SK-N-SH (cell line): ENCODE data around the gene ANKMY1. TPM values are rescaled to one million over a fixed set of nuclear protein-coding genes. Genes with fewer than 3 reads are reported as not detected.

Source experiments
- CTCF ChIA-PET: fragments of 300-600, 350-600 bp; formaldehyde crosslinking; extraction: SDS; loops from one replicate; lab custom pipeline; 2021; lab: Yijun Ruan, JAX
- POLR2A ChIA-PET: fragments of 350-600 bp; sonication (Branson Sonifier 250); formaldehyde crosslinking; extraction: SDS; loops from one replicate; lab custom pipeline; 2020; ENCODE audit warnings: antibody characterized with exemption, inconsistent platforms; lab: Yijun Ruan, JAX
- DNase-seq: peaks from one replicate; pipeline ENCODE4 v3.0.0; 2012
- H2AFZ ChIP-seq: fragments of 200-600 bp; sonication (generic); 2 replicates; pipeline ENCODE4 v1.8.1; 2016; ENCODE audit warnings: antibody characterized with exemption, mild to moderate bottlenecking, low read depth
- H3F3A ChIP-seq: fragments of 200-600 bp; sonication (generic); replicated peaks from 2 replicates; pipeline ENCODE3; 2016; ENCODE audit warnings: antibody characterized with exemption, mild to moderate bottlenecking; ENCODE audit not compliant: insufficient read depth
- H3K27ac ChIP-seq, 2 experiments: fragments of 200-500 bp in 1 of 2; fragments of 200-600 bp in 1 of 2; sonication (Bioruptor generic) in 1 of 2; sonication (generic), shearing (Covaris generic) in 1 of 2; 2 replicates each; pipeline versions ENCODE4 v1.5.1 to v1.6.1; 2014 to 2016; ENCODE audit warnings: low read depth in 2 of 2, inconsistent platforms in 1 of 2, low read length in 1 of 2, mild to moderate bottlenecking in 1 of 2, mixed read lengths in 1 of 2
- H3K27me3 ChIP-seq: fragments of 200-600 bp; sonication (generic), shearing (Covaris generic); 2 replicates; pipeline ENCODE4 v1.6.1; 2016; ENCODE audit warnings: mixed run types; ENCODE audit not compliant: insufficient read depth
- H3K36me3 ChIP-seq, 2 experiments: fragments of 200-500 bp in 1 of 2; fragments of 200-600 bp in 1 of 2; sonication (Bioruptor generic) in 1 of 2; sonication (generic) in 1 of 2; replicated peaks in 1 of 2; 2 replicates each; pipeline versions ENCODE3 to v1.5.1; 2014 to 2016; ENCODE audit warnings: low read length in 1 of 2, mild to moderate bottlenecking in 1 of 2; ENCODE audit not compliant: insufficient read depth in 2 of 2, control insufficient read depth in 1 of 2
- H3K4me1 ChIP-seq, 2 experiments: fragments of 200-500 bp in 1 of 2; fragments of 200-600 bp in 1 of 2; sonication (Bioruptor generic) in 1 of 2; sonication (generic), shearing (Covaris generic) in 1 of 2; 2 replicates each; pipeline versions ENCODE4 v1.5.1 to v1.6.1; 2014 to 2016; ENCODE audit warnings: low read depth in 1 of 2, low read length in 1 of 2, mixed run types in 1 of 2; ENCODE audit not compliant: insufficient read depth in 2 of 2, control insufficient read depth in 1 of 2
- H3K4me2 ChIP-seq: fragments of 200-600 bp; sonication (generic), shearing (Covaris generic); 2 replicates; pipeline ENCODE4 v1.6.1; 2017; ENCODE audit warnings: mixed run types
- H3K4me3 ChIP-seq, 2 experiments: fragments of 200-500 bp in 1 of 2; fragments of 200-600 bp in 1 of 2; sonication (Bioruptor generic) in 1 of 2; sonication (generic), shearing (Covaris generic) in 1 of 2; 2 replicates each; pipeline versions ENCODE4 v1.5.1 to v1.8.1; 2014 to 2016; ENCODE audit warnings: low read depth in 2 of 2, inconsistent platforms in 1 of 2, low read length in 1 of 2, mild to moderate bottlenecking in 1 of 2, mixed read lengths in 1 of 2, moderate library complexity in 1 of 2
- H3K79me2 ChIP-seq: fragments of 200-600 bp; sonication (generic); 2 replicates; pipeline ENCODE4 v1.8.1; 2017; ENCODE audit warnings: mild to moderate bottlenecking; ENCODE audit not compliant: insufficient read depth
- H3K9ac ChIP-seq: fragments of 200-600 bp; sonication (generic); 2 replicates; pipeline ENCODE4 v1.6.1; 2017; ENCODE audit warnings: mixed run types
- H3K9me2 ChIP-seq: fragments of 200-600 bp; sonication (generic); 2 replicates; pipeline ENCODE4 v1.6.1; 2017; ENCODE audit warnings: mixed run types
- H3K9me3 ChIP-seq: fragments of 200-600 bp; sonication (generic); 2 replicates; pipeline ENCODE4 v1.6.1; 2017; ENCODE audit warnings: mixed run types, mild to moderate bottlenecking, moderate library complexity
- H4K20me1 ChIP-seq: fragments of 200-600 bp; sonication (generic); 2 replicates; pipeline ENCODE4 v1.6.1; 2017; ENCODE audit warnings: mild to moderate bottlenecking, mixed run types; ENCODE audit not compliant: insufficient read depth
- CHD2 ChIP-seq: fragments of 150-350 bp; IDR thresholded peaks from 2 replicates; pipeline ENCODE4 v1.6.1; 2018; ENCODE audit warnings: low read length; ENCODE audit not compliant: partially characterized antibody
- ELF1 ChIP-seq: IDR thresholded peaks from 2 replicates; pipeline ENCODE4 v1.4.0; 2012
- EZH2phosphoT487 ChIP-seq: fragments of 200-600 bp; sonication (generic); IDR thresholded peaks from 2 replicates; pipeline ENCODE4 v1.6.1; 2017; ENCODE audit warnings: low read depth, mixed run types, mild to moderate bottlenecking, antibody characterized with exemption, moderate library complexity, borderline replicate concordance
- FOSL2 ChIP-seq: IDR thresholded peaks from 2 replicates; pipeline ENCODE4 v1.4.0; 2012; ENCODE audit warnings: low read depth, mild to moderate bottlenecking, moderate library complexity, borderline replicate concordance
- FOXJ3 ChIP-seq: sonication (generic); formaldehyde crosslinking; IDR thresholded peaks from 2 replicates; pipeline ENCODE4 v1.5.1; 2020; ENCODE audit warnings: mild to moderate bottlenecking, missing genetic modification reagents
- FOXM1 ChIP-seq: IDR thresholded peaks from 2 replicates; pipeline ENCODE4 v1.4.0; 2012; ENCODE audit warnings: low read depth, mild to moderate bottlenecking
- GATA2 ChIP-seq: sonication (generic); formaldehyde crosslinking; IDR thresholded peaks from 2 replicates; pipeline ENCODE4 v1.5.0; 2020; ENCODE audit warnings: mild to moderate bottlenecking, missing genetic modification reagents
- JUND ChIP-seq: IDR thresholded peaks from 2 replicates; pipeline ENCODE4 v1.4.0; 2012
- MEF2A ChIP-seq: IDR thresholded peaks from 2 replicates; pipeline ENCODE4 v1.4.0; 2012; ENCODE audit warnings: low read depth, borderline replicate concordance
- RXRA ChIP-seq: IDR thresholded peaks from 2 replicates; pipeline ENCODE4 v1.4.0; 2012; ENCODE audit warnings: low read depth, mild to moderate bottlenecking, borderline replicate concordance
- SMC3 ChIP-seq: IDR thresholded peaks from 2 replicates; pipeline ENCODE4 v1.6.1; 2012; ENCODE audit warnings: low read depth, low read length, improper control_type of control experiment
- TAF1 ChIP-seq: IDR thresholded peaks from 2 replicates; pipeline ENCODE4 v1.6.1; 2012; ENCODE audit warnings: low read depth, mild to moderate bottlenecking, low read length, moderate library complexity, borderline replicate concordance
- YY1 ChIP-seq: IDR thresholded peaks from 2 replicates; pipeline ENCODE4 v1.4.0; 2012; ENCODE audit warnings: low read depth, mild to moderate bottlenecking
- WGBS: methylation state at CpG from one replicate; pipeline ENCODE4 v1.1.6; 2017; ENCODE audit warnings: low lambda C conversion rate; 5-methylcytosine and 5-hydroxymethylcytosine counted together
- polyA plus RNA-seq, 3 experiments: library from polyadenylated mRNA; depleted of rRNA; stranded (reverse); fragments of >200 nt; gene quantifications; 2 replicates each; pipeline ENCODE4 v1.2.3, GENCODE V29; 2012
- TF ChIP-seq, protein P1 (sequence below): IDR thresholded peaks from 2 replicates; pipeline ENCODE4 v1.4.0; 2012; ENCODE audit warnings: low read depth
- TF ChIP-seq, protein P2 (sequence below): fragments of 150-350 bp; IDR thresholded peaks from 2 replicates; pipeline ENCODE4 v1.6.1; 2017; ENCODE audit warnings: antibody characterized with exemption, low read length, low read depth, borderline replicate concordance
- TF ChIP-seq, protein P3 (sequence below): fragments of 200-600 bp; sonication (generic); IDR thresholded peaks from 2 replicates; pipeline ENCODE4 v1.6.1; 2017; ENCODE audit warnings: antibody characterized with exemption, mild to moderate bottlenecking, moderate library complexity
- TF ChIP-seq, protein P4 (sequence below): IDR thresholded peaks from 2 replicates; pipeline ENCODE4 v1.4.0; 2012; ENCODE audit warnings: low read depth, borderline replicate concordance
- TF ChIP-seq, protein P5 (sequence below): IDR thresholded peaks from 2 replicates; pipeline ENCODE4; 2012

Gene ANKMY1
- polyA plus RNA-seq, 1 of the 3 experiments (the other 2 are of a cell fraction), result 12.1 TPM

DNA sequence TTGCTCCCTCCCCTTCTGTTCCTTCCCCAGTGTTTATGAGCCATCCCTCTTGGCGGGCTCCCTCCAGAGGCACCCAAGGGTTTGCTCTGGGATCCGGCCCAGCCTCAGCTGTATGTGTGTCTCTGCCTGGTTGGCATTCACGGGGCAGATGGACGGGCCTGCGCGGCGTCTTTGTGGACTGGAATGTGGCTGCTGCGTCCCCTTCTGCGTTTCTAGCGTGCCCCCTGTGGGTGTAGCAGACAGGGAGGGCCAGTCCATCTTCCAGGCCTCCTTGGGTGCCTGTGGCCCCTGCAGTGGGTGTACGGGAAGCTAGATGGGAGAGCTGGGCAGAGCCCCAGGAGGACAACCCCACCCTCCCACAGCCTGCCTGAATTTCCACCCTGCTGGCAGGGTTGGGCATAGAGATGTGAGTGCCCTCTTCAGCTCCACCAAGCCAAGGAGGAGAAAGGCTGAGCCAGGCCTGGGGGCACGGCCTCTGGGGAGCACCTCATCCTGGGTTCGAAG is 106.6 kb downstream of the ANKMY1 start:
- Histone ChIP-seq H3K9ac (no peak overlapping the region), H3K36me3 (no peaks in the 10 kb centered on the region), H3K4me1 (peaks cover 6 to 24% of the 10 kb centered on the region in 2 experiments; a peak in 2 of 4 replicates), H3K9me2 (no peaks in the 10 kb centered on the region)
- TF ChIP-seq JUND (no peak), GATA2 (no peak), TAF1 (no peak), ELF1 (no peak), FOSL2 (no peak), EZH2phosphoT487 (no peak), MEF2A (no peak), FOXJ3 (CRISPR knock-in tag) (no peak), YY1 (no peak), FOXM1 (no peak), CHD2 (no peak), SMC3 (no peak), RXRA (no peak)
- TF ChIP-seq, protein P1, sequence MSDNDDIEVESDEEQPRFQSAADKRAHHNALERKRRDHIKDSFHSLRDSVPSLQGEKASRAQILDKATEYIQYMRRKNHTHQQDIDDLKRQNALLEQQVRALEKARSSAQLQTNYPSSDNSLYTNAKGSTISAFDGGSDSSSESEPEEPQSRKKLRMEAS, result no peak
- TF ChIP-seq, protein P2, sequence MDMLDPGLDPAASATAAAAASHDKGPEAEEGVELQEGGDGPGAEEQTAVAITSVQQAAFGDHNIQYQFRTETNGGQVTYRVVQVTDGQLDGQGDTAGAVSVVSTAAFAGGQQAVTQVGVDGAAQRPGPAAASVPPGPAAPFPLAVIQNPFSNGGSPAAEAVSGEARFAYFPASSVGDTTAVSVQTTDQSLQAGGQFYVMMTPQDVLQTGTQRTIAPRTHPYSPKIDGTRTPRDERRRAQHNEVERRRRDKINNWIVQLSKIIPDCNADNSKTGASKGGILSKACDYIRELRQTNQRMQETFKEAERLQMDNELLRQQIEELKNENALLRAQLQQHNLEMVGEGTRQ, result no peak
- TF ChIP-seq, protein P3, sequence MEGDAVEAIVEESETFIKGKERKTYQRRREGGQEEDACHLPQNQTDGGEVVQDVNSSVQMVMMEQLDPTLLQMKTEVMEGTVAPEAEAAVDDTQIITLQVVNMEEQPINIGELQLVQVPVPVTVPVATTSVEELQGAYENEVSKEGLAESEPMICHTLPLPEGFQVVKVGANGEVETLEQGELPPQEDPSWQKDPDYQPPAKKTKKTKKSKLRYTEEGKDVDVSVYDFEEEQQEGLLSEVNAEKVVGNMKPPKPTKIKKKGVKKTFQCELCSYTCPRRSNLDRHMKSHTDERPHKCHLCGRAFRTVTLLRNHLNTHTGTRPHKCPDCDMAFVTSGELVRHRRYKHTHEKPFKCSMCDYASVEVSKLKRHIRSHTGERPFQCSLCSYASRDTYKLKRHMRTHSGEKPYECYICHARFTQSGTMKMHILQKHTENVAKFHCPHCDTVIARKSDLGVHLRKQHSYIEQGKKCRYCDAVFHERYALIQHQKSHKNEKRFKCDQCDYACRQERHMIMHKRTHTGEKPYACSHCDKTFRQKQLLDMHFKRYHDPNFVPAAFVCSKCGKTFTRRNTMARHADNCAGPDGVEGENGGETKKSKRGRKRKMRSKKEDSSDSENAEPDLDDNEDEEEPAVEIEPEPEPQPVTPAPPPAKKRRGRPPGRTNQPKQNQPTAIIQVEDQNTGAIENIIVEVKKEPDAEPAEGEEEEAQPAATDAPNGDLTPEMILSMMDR, result no peak
- TF ChIP-seq, protein P4, sequence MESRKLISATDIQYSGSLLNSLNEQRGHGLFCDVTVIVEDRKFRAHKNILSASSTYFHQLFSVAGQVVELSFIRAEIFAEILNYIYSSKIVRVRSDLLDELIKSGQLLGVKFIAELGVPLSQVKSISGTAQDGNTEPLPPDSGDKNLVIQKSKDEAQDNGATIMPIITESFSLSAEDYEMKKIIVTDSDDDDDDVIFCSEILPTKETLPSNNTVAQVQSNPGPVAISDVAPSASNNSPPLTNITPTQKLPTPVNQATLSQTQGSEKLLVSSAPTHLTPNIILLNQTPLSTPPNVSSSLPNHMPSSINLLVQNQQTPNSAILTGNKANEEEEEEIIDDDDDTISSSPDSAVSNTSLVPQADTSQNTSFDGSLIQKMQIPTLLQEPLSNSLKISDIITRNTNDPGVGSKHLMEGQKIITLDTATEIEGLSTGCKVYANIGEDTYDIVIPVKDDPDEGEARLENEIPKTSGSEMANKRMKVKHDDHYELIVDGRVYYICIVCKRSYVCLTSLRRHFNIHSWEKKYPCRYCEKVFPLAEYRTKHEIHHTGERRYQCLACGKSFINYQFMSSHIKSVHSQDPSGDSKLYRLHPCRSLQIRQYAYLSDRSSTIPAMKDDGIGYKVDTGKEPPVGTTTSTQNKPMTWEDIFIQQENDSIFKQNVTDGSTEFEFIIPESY, result no peak
- TF ChIP-seq, protein P5, sequence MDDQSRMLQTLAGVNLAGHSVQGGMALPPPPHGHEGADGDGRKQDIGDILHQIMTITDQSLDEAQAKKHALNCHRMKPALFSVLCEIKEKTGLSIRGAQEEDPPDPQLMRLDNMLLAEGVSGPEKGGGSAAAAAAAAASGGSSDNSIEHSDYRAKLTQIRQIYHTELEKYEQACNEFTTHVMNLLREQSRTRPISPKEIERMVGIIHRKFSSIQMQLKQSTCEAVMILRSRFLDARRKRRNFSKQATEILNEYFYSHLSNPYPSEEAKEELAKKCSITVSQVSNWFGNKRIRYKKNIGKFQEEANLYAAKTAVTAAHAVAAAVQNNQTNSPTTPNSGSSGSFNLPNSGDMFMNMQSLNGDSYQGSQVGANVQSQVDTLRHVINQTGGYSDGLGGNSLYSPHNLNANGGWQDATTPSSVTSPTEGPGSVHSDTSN, result no peak
- TF ChIP-seq, all 33 proteins: peak for 0
- no peak overlapping the region for H2AFZ ChIP-seq
- H3K79me2 ChIP-seq, result peaks cover 16% of the 10 kb centered on the region; the same call in 1 of the 2 replicates
- no peaks in the 10 kb centered on the region for H3K27me3 ChIP-seq
- H3K4me2 ChIP-seq, result no peak overlapping the region
- 100% methylated on average over 2 of the region's 13 CpGs for WGBS
- DNase-seq, result no peak
- no peaks in the 10 kb centered on the region for H3F3A ChIP-seq
- H3K9me3 ChIP-seq, result no peaks in the 10 kb centered on the region
- no peak overlapping the region for H3K4me3 ChIP-seq
- no peak overlapping the region for H3K27ac ChIP-seq
- POLR2A ChIA-PET, result interaction anchor here (1.1 kb wide), 1 partner anchor 14 kb away, joined by 3 read pairs; no protein-coding TSS in a partner anchor
- H4K20me1 ChIP-seq, result peaks cover 75% of the 10 kb centered on the region
- CTCF ChIA-PET, result interaction anchor here (1.0 to 1.8 kb wide), 3 partner anchors 15 to 219 kb away, joined by 3 to 5 read pairs (median 5); partner anchors contain the start of gene GPC1
